B cell (primary cell): Measurements from ENCODE around the gene C1QTNF6. TPM values are rescaled to one million over a fixed set of nuclear protein-coding genes. Genes with fewer than 3 reads are reported as not detected.
A peak's percentile ranks its signal among the peaks of the same experiment; 100 is the strongest.

Experiments
- ATAC-seq: fragments of 200-7000 bp; cut with Tn5 transposase; one replicate; pipeline ENCODE4 v1.10.0; 2021; ENCODE audit warnings: low read depth, mild to moderate bottlenecking, moderate number of reproducible peaks, moderate library complexity
- CTCF ChIA-PET: fragments of 350-600 bp; sonication (Branson Sonifier 250); formaldehyde crosslinking; loops from one replicate; lab custom pipeline; 2021; ENCODE audit warnings: antibody characterized with exemption, inconsistent platforms; lab: Charles Lee
- POLR2A ChIA-PET: fragments of 350-600 bp; sonication (Branson Sonifier 250); formaldehyde crosslinking; loops from one replicate; lab custom pipeline; 2021; ENCODE audit warnings: antibody characterized with exemption; lab: Charles Lee
- DNase-seq: peaks from one replicate; pipeline ENCODE4 v3.0.0; 2013
- H2AFZ ChIP-seq: 2 replicates; pipeline ENCODE4 v1.6.1; 2012; ENCODE audit warnings: mild to moderate bottlenecking, low read depth, low read length; ENCODE audit not compliant: insufficient read depth, poor library complexity, severe bottlenecking
- H3K27ac ChIP-seq, 2 donors: 1 replicate in 1 of 2; 2 replicates in 1 of 2; pipeline ENCODE4 v1.5.1; 2012 to 2013; ENCODE audit warnings: low read length in 2 of 2, mild to moderate bottlenecking in 2 of 2, moderate library complexity in 1 of 2
- H3K27me3 ChIP-seq, 4 experiments: fragments of 200-600 bp in 1 of 4; sonication (generic) in 1 of 4; replicated peaks in 1 of 4; 1 replicate in 2 of 4; 2 replicates in 2 of 4; pipeline versions ENCODE4 v1.6.1 to v1.7.0; 2013 to 2016; ENCODE audit warnings: low read length in 3 of 4, mild to moderate bottlenecking in 2 of 4, mixed read lengths in 1 of 4, moderate library complexity in 1 of 4; ENCODE audit not compliant: insufficient read depth in 4 of 4, control insufficient read depth in 3 of 4; ENCODE audit errors: control extremely low read depth in 1 of 4
- H3K36me3 ChIP-seq, 2 experiments: replicated peaks in 1 of 2; 1 replicate in 1 of 2; 2 replicates in 1 of 2; pipeline versions ENCODE4 v1.6.1 to v1.7.1; 2013; ENCODE audit warnings: low read length in 1 of 2; ENCODE audit not compliant: insufficient read depth in 2 of 2, control insufficient read depth in 1 of 2; ENCODE audit errors: control extremely low read depth in 1 of 2, extremely low read depth in 1 of 2
- H3K4me1 ChIP-seq, 2 donors: fragments of 200-600 bp in 1 of 2; sonication (generic) in 1 of 2; 1 replicate in 1 of 2; 2 replicates in 1 of 2; pipeline versions ENCODE4 v1.5.1 to v1.6.1; 2013 to 2017; ENCODE audit warnings: low read length in 2 of 2; ENCODE audit not compliant: control insufficient read depth in 2 of 2, insufficient read depth in 2 of 2
- H3K4me2 ChIP-seq: replicated peaks from 2 replicates; pipeline ENCODE3; 2012; ENCODE audit warnings: mild to moderate bottlenecking, low read depth, low read length; ENCODE audit not compliant: poor library complexity, severe bottlenecking
- H3K4me3 ChIP-seq, 5 experiments: fragments of 200-600 bp in 1 of 5; sonication (generic) in 1 of 5; 1 replicate in 3 of 5; 2 replicates in 2 of 5; pipeline versions ENCODE4 v1.5.1 to v1.7.0; 2011 to 2016; ENCODE audit warnings: low read length in 4 of 5, mild to moderate bottlenecking in 4 of 5, low read depth in 2 of 5, control low read depth in 1 of 5, moderate library complexity in 1 of 5; ENCODE audit not compliant: insufficient read depth in 1 of 5; ENCODE audit errors: control extremely low read depth in 1 of 5, extremely low read depth in 1 of 5
- H3K79me2 ChIP-seq: fragments of 200-600 bp; sonication (generic); one replicate; pipeline ENCODE4 v1.6.0; 2016; ENCODE audit warnings: low read length; ENCODE audit not compliant: control insufficient read depth, insufficient read depth
- H3K9ac ChIP-seq: fragments of 200-600 bp; sonication (generic); 2 replicates; pipeline ENCODE4 v1.6.1; 2017; ENCODE audit warnings: mild to moderate bottlenecking, low read length, moderate library complexity
- H3K9me3 ChIP-seq, 3 donors: one replicate each; pipeline versions ENCODE4 v1.6.1 to v1.7.1; 2013; ENCODE audit warnings: low read length in 2 of 3; ENCODE audit not compliant: control insufficient read depth in 2 of 3, insufficient read depth in 1 of 3; ENCODE audit errors: control extremely low read depth in 1 of 3
- H4K20me1 ChIP-seq: 2 replicates; pipeline ENCODE4 v1.6.0; 2012; ENCODE audit warnings: mild to moderate bottlenecking, low read length; ENCODE audit not compliant: insufficient read depth, control insufficient read depth, poor library complexity, severe bottlenecking
- H3K27ac Mint-ChIP-seq: one replicate; pipeline ENCODE4 v1.8.0; 2021; ENCODE audit warnings: mixed read lengths
- H3K27me3 Mint-ChIP-seq: one replicate; pipeline ENCODE4 v1.8.0; 2021; ENCODE audit warnings: mixed read lengths
- H3K4me1 Mint-ChIP-seq: one replicate; pipeline ENCODE4 v1.8.0; 2021; ENCODE audit warnings: mixed read lengths
- H3K4me3 Mint-ChIP-seq: one replicate; pipeline ENCODE4 v1.8.0; 2021; ENCODE audit warnings: mixed read lengths
- H3K9me3 Mint-ChIP-seq: one replicate; pipeline ENCODE4 v1.8.0; 2022; ENCODE audit warnings: mixed read lengths; ENCODE audit not compliant: insufficient read depth
- EZH2 ChIP-seq: IDR thresholded peaks from 2 replicates; pipeline ENCODE4 v1.6.1; 2012; ENCODE audit warnings: borderline replicate concordance, low read depth, mild to moderate bottlenecking, moderate library complexity, low read length; ENCODE audit not compliant: insufficient read depth, poor library complexity, severe bottlenecking
- WGBS: methylation state at CpG from one replicate; pipeline ENCODE4 v1.1.5; 2013; ENCODE audit warnings: missing lambda C conversion rate; ENCODE audit not compliant: insufficient coverage; 5-methylcytosine and 5-hydroxymethylcytosine counted together
- intact Hi-C: fragments of 100-400 bp; cut with micrococcal nuclease; formaldehyde crosslinking; loops from one replicate; pipeline ENCODE4 v1.10.0; 2022
- polyA plus RNA-seq: library from polyadenylated mRNA; depleted of rRNA; stranded (reverse); fragments of >200 nt; gene quantifications from 2 replicates; pipeline ENCODE4 v1.2.3, GENCODE V29; 2012
- total RNA-seq, 2 donors: library from RNA; stranded (reverse); fragments of 120-200 nt in 1 of 2; gene quantifications; 1 replicate in 1 of 2; 2 replicates in 1 of 2; pipeline versions ENCODE4 v1.2.3 to v1.2.4, GENCODE V29; 2013 to 2022
- TF ChIP-seq, protein P1 (sequence below): fragments of 200-600 bp; IDR thresholded peaks from one replicate; pipeline ENCODE4 v1.8.0; 2022; ENCODE audit warnings: antibody characterized with exemption, mild to moderate bottlenecking

C1QTNF6 gene
- total and polyA plus RNA-seq, 2 donors (not counting 1 experiment from before 2014, with no cell fraction given), result 18.5 to 33.9 TPM

DNA sequence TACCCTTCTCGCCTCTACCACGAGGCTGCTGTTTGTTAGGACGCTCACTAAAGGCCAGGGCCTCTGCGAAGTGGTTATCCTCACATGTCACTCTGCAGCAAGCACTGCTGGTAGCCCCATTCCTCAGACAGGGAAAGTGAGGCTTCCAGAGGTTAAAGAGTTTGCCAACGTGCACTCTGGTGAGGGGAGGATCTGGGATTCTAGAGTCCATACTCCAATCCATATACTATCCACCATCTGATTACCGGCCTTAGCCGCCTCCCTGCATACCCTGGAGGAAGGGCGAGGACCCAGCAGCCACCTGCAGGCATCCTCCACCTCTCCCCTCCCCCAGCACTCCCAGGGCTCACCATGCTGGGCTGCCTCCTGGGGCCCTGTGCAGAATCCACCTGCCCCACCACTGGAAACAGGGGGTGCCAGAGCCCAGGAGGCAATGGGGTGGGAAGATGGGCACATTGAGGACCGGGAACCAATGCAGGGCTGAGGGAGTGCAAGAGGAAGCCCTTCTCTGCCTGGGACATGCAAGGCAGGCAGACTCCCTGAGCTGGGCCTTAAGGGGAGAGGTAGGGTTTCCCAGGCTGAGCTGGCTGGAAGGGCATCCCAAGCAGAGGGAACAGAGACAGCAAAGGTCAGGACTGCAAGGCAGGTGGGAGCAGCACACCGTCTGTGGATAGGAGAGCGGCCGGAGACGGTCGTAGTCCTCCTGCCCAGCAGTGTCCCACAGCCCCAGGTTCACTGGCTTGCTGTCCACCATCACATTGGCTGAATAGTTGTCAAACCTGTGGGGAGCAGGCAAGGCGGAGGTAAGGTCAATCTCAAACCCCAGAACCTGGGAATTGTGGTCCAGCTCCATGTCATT lies 44.3 kb upstream of the C1QTNF6 start:
- DNase-seq (no peak), ATAC-seq (no peak)
- Histone ChIP-seq H3K27me3 (no peaks in the 10 kb centered on the region), H4K20me1 (peaks cover 48% of the 10 kb centered on the region), H2AFZ (no peak overlapping the region), H3K27ac (peak overlapping the region; percentile 72 to 91), H3K4me2 (peak overlapping the region; percentile 81), H3K9ac (no peak overlapping the region), H3K36me3 (peaks cover 2 to 92% of the 10 kb centered on the region in 2 experiments), H3K9me3 (no peaks in the 10 kb centered on the region), H3K4me1 (peaks cover 91 to 99% of the 10 kb centered on the region in 2 donors), H3K4me3 (no peak overlapping the region), H3K79me2 (peaks cover 85% of the 10 kb centered on the region)
- intact Hi-C loops, result no loop called here
- H3K27ac Mint-ChIP-seq, result peak overlapping the region; percentile 100
- ChIA-PET POLR2A (interaction anchor here (0.8 to 1.6 kb wide), 2 partner anchors 8 to 26 kb away, joined by 3 read pairs; no protein-coding TSS in a partner anchor), CTCF (interaction anchor here (1.1 to 7.2 kb wide), 3 partner anchors 11 to 28 kb away, joined by 3 to 95 read pairs (median 84); partner anchors contain the start of gene RAC2)
- H3K4me3 Mint-ChIP-seq, result peak overlapping the region; percentile 86
- H3K4me1 Mint-ChIP-seq, result peaks cover 94% of the 10 kb centered on the region
- no peak for TF ChIP-seq EZH2
- TF ChIP-seq, protein P1, sequence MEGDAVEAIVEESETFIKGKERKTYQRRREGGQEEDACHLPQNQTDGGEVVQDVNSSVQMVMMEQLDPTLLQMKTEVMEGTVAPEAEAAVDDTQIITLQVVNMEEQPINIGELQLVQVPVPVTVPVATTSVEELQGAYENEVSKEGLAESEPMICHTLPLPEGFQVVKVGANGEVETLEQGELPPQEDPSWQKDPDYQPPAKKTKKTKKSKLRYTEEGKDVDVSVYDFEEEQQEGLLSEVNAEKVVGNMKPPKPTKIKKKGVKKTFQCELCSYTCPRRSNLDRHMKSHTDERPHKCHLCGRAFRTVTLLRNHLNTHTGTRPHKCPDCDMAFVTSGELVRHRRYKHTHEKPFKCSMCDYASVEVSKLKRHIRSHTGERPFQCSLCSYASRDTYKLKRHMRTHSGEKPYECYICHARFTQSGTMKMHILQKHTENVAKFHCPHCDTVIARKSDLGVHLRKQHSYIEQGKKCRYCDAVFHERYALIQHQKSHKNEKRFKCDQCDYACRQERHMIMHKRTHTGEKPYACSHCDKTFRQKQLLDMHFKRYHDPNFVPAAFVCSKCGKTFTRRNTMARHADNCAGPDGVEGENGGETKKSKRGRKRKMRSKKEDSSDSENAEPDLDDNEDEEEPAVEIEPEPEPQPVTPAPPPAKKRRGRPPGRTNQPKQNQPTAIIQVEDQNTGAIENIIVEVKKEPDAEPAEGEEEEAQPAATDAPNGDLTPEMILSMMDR, result no peak
- no peaks in the 10 kb centered on the region for H3K27me3 Mint-ChIP-seq
- 91% methylated on average over 13 of the region's 15 CpGs for WGBS
- H3K9me3 Mint-ChIP-seq, result no peaks in the 10 kb centered on the region
